ENCODE measurements around the gene ADAP1. TPM values are rescaled to one million over a fixed set of nuclear protein-coding genes. Genes with fewer than 3 reads are reported as not detected.

Gene ADAP1
- total RNA-seq, 2 donors from 2014 or later, result 24.5 to 24.6 TPM

- Histone ChIP-seq H3K4me1 (ENCODE audit: control insufficient read depth in 1 of 2, low read depth in 2 of 2) (no peaks in the 10 kb centered on the region), H3K27me3 (replicated peaks; ENCODE audit: insufficient read depth) (no peaks in the 10 kb centered on the region), H3K9me3 (no peaks in the 10 kb centered on the region), H3K4me3 (no peak overlapping the region), H3K36me3 (no peaks in the 10 kb centered on the region), H3K27ac (no peak overlapping the region)
- ATAC-seq (ENCODE audit: insufficient number of reproducible peaks, low FRiP score, low read depth) (no peak), DNase-seq (ENCODE audit: low spot score) (no peak)
- TF ChIP-seq CTCF (IDR thresholded peaks at IDR 0.05), result no peak
Measured at GRCh38 chr7:990352-990932, 36.0 kb upstream of the ADAP1 start.

- DNase-seq (ENCODE audit: low spot score) (no peak), ATAC-seq (ENCODE audit: insufficient number of reproducible peaks, low FRiP score, low read depth) (no peak)
- no peak for TF ChIP-seq CTCF (IDR thresholded peaks at IDR 0.05)
- H3K9me3 ChIP-seq, result no peaks in the 10 kb centered on the region
- no peaks in the 10 kb centered on the region for H3K27me3 ChIP-seq (replicated peaks; ENCODE audit: insufficient read depth)
- no peaks in the 10 kb centered on the region for H3K36me3 ChIP-seq
- no peak overlapping the region for H3K27ac ChIP-seq
- no peaks in the 10 kb centered on the region for H3K4me1 ChIP-seq (ENCODE audit: control insufficient read depth in 1 of 2, low read depth in 2 of 2)
- H3K4me3 ChIP-seq, result no peak overlapping the region
Measured at GRCh38 chr7:988963-989529, 34.6 kb upstream of the ADAP1 start.

GRCh38 chr7:988426-988911 lies 34.0 kb upstream of the ADAP1 start:
- H3K27ac ChIP-seq, result no peak overlapping the region
- no peak overlapping the region for H3K4me3 ChIP-seq
- no peaks in the 10 kb centered on the region for H3K27me3 ChIP-seq (replicated peaks; ENCODE audit: insufficient read depth)
- H3K4me1 ChIP-seq (ENCODE audit: control insufficient read depth in 1 of 2, low read depth in 2 of 2), result no peaks in the 10 kb centered on the region
- no peak for TF ChIP-seq CTCF (IDR thresholded peaks at IDR 0.05)
- DNase-seq (ENCODE audit: low spot score), result no peak
- no peak for ATAC-seq (ENCODE audit: insufficient number of reproducible peaks, low FRiP score, low read depth)
- no peaks in the 10 kb centered on the region for H3K36me3 ChIP-seq
- H3K9me3 ChIP-seq, result no peaks in the 10 kb centered on the region

- Histone ChIP-seq H3K9me3 (no peaks in the 10 kb centered on the region), H3K36me3 (no peaks in the 10 kb centered on the region), H3K27ac (no peak overlapping the region), H3K27me3 (replicated peaks; ENCODE audit: insufficient read depth) (no peaks in the 10 kb centered on the region), H3K4me3 (no peak overlapping the region), H3K4me1 (ENCODE audit: control insufficient read depth in 1 of 2, low read depth in 2 of 2) (no peaks in the 10 kb centered on the region)
- DNase-seq (ENCODE audit: low spot score) (no peak), ATAC-seq (ENCODE audit: insufficient number of reproducible peaks, low FRiP score, low read depth) (no peak)
- no peak for TF ChIP-seq CTCF (IDR thresholded peaks at IDR 0.05)
Measured at GRCh38 chr7:987909-988308, 33.4 kb upstream of the ADAP1 start.

- Histone ChIP-seq H3K4me1 (ENCODE audit: control insufficient read depth in 1 of 2, low read depth in 2 of 2) (no peaks in the 10 kb centered on the region), H3K36me3 (no peaks in the 10 kb centered on the region), H3K9me3 (no peaks in the 10 kb centered on the region), H3K4me3 (no peak overlapping the region), H3K27ac (no peak overlapping the region), H3K27me3 (replicated peaks; ENCODE audit: insufficient read depth) (no peaks in the 10 kb centered on the region)
- no peak for TF ChIP-seq CTCF (IDR thresholded peaks at IDR 0.05)
- DNase-seq (ENCODE audit: low spot score) (no peak), ATAC-seq (ENCODE audit: insufficient number of reproducible peaks, low FRiP score, low read depth) (no peak)
Measured at GRCh38 chr7:986766-987751, 32.6 kb upstream of the ADAP1 start.

All from thoracic aorta (tissue), 2 donors.